HCT116 (cell line): ENCODE data around the gene ICOS.

Experiments used
- CEBPB ChIP-seq: IDR thresholded peaks from 2 replicates; pipeline ENCODE4 v1.6.1; 2012; ENCODE audit warnings: low read depth
- EGR1 ChIP-seq: IDR thresholded peaks from 2 replicates; pipeline ENCODE4 v1.6.1; 2012; ENCODE audit warnings: low read depth
- EZH2 ChIP-seq: fragments of 200-600 bp; sonication (generic); IDR thresholded peaks from 2 replicates; pipeline ENCODE4 v1.6.1; 2017; ENCODE audit warnings: antibody characterized with exemption, mixed run types
- POLR2A ChIP-seq: IDR thresholded peaks from 2 replicates; pipeline ENCODE4 v1.7.0; 2011; ENCODE audit warnings: borderline replicate concordance; ENCODE audit not compliant: insufficient read depth, insufficient read length; ENCODE audit errors: extremely low read depth
- POLR2AphosphoS5 ChIP-seq: IDR thresholded peaks from 2 replicates; pipeline ENCODE4 v1.6.1; 2011; ENCODE audit warnings: mild to moderate bottlenecking, low read depth, low read length, moderate library complexity
- TCF7L2 ChIP-seq: IDR thresholded peaks from 2 replicates; pipeline ENCODE4 v1.7.0; 2011; ENCODE audit warnings: borderline replicate concordance, inconsistent platforms; ENCODE audit not compliant: insufficient read depth, insufficient read length; ENCODE audit errors: extremely low read depth
- TF ChIP-seq, protein P1 (sequence below), 3 experiments: fragments of 200-600 bp in 1 of 3; sonication (generic) in 1 of 3; IDR thresholded peaks in 2 of 3; conservative IDR thresholded peaks in 1 of 3; 2 replicates each; pipeline ENCODE4 v1.5.1; 2012 to 2017; ENCODE audit warnings: low read depth in 2 of 3, low read length in 2 of 3, antibody characterized with exemption in 1 of 3, borderline replicate concordance in 1 of 3, control low read depth in 1 of 3, mild to moderate bottlenecking in 1 of 3, mixed read lengths in 1 of 3, mixed run types in 1 of 3, moderate library complexity in 1 of 3; ENCODE audit not compliant: insufficient read depth in 1 of 3
- TF ChIP-seq, protein P2 (sequence below): IDR thresholded peaks from 2 replicates; pipeline ENCODE4 v1.6.1; 2012

DNA sequence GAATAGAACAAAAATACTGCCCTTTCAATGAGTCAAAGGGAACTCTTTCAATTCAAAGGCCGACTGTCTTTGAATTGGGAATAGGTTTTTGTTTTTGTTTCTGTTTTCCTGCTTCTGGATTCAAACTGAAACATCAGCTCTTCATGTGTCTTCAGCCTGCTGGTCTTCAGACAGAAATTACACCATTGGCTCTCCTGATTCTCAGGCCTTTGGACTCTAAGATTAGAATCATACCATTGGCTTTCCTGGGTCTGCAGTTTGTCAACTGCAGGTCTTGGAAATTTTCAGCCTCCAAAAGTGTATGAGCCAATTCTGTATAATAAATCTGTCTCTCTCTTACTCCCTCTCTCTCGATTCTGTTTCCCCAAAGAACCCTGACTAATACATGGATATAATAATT, 37.9 kb upstream of the ICOS start:
- TF ChIP-seq POLR2A (no peak), EZH2 (no peak), EGR1 (no peak), CEBPB (no peak), TCF7L2 (no peak), POLR2AphosphoS5 (no peak)
- TF ChIP-seq, protein P1, sequence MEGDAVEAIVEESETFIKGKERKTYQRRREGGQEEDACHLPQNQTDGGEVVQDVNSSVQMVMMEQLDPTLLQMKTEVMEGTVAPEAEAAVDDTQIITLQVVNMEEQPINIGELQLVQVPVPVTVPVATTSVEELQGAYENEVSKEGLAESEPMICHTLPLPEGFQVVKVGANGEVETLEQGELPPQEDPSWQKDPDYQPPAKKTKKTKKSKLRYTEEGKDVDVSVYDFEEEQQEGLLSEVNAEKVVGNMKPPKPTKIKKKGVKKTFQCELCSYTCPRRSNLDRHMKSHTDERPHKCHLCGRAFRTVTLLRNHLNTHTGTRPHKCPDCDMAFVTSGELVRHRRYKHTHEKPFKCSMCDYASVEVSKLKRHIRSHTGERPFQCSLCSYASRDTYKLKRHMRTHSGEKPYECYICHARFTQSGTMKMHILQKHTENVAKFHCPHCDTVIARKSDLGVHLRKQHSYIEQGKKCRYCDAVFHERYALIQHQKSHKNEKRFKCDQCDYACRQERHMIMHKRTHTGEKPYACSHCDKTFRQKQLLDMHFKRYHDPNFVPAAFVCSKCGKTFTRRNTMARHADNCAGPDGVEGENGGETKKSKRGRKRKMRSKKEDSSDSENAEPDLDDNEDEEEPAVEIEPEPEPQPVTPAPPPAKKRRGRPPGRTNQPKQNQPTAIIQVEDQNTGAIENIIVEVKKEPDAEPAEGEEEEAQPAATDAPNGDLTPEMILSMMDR (IDR thresholded peaks at IDR 0.05 in 2 of 3, conservative IDR thresholded peaks at IDR 0.05 in 1 of 3; ENCODE audit: borderline replicate concordance in 1 of 3, insufficient read depth in 1 of 3, low read depth in 2 of 3, low read length in 2 of 3): no peak
- TF ChIP-seq, protein P2, sequence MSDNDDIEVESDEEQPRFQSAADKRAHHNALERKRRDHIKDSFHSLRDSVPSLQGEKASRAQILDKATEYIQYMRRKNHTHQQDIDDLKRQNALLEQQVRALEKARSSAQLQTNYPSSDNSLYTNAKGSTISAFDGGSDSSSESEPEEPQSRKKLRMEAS: no peak
